ENCODE results near the gene ZNF433. TPM values are rescaled to one million over a fixed set of nuclear protein-coding genes. Genes with fewer than 3 reads are reported as not detected.

Gene ZNF433
- total RNA-seq, 6 experiments from 2014 or later = 3.2 to 4.1 (median 3.8) TPM

GRCh38 chr19:11973019-11973810 lies 62.3 kb downstream of the ZNF433 start:
- Mint-ChIP-seq H3K9me3 (peaks cover 46% of the 10 kb centered on the region), H3K4me3 (no peak overlapping the region), H3K27me3 (ENCODE audit: insufficient read depth) (no peaks in the 10 kb centered on the region; the same call in 1 of the 2 replicates), H3K36me3 (ENCODE audit: low read depth) (peaks cover 35% of the 10 kb centered on the region), H3K27ac (no peak overlapping the region), H3K4me1 (ENCODE audit: low read depth) (no peaks in the 10 kb centered on the region)
- no peak for DNase-seq
- TF ChIP-seq, protein P1, sequence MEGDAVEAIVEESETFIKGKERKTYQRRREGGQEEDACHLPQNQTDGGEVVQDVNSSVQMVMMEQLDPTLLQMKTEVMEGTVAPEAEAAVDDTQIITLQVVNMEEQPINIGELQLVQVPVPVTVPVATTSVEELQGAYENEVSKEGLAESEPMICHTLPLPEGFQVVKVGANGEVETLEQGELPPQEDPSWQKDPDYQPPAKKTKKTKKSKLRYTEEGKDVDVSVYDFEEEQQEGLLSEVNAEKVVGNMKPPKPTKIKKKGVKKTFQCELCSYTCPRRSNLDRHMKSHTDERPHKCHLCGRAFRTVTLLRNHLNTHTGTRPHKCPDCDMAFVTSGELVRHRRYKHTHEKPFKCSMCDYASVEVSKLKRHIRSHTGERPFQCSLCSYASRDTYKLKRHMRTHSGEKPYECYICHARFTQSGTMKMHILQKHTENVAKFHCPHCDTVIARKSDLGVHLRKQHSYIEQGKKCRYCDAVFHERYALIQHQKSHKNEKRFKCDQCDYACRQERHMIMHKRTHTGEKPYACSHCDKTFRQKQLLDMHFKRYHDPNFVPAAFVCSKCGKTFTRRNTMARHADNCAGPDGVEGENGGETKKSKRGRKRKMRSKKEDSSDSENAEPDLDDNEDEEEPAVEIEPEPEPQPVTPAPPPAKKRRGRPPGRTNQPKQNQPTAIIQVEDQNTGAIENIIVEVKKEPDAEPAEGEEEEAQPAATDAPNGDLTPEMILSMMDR (IDR thresholded peaks at IDR 0.05) = no peak

- Mint-ChIP-seq H3K27me3 (ENCODE audit: insufficient read depth) (peaks cover 3% of the 10 kb centered on the region), H3K4me3 (no peak overlapping the region), H3K36me3 (ENCODE audit: low read depth) (peaks cover 19% of the 10 kb centered on the region), H3K27ac (no peak overlapping the region), H3K9me3 (peaks cover 24% of the 10 kb centered on the region), H3K4me1 (ENCODE audit: low read depth) (no peaks in the 10 kb centered on the region; the same call in 1 of the 2 replicates)
- no peak for DNase-seq
- TF ChIP-seq, protein P1 (IDR thresholded peaks at IDR 0.05) = no peak
These were observed 64.4 kb downstream of the ZNF433 start for GRCh38 chr19:11971041-11971440.

DNA sequence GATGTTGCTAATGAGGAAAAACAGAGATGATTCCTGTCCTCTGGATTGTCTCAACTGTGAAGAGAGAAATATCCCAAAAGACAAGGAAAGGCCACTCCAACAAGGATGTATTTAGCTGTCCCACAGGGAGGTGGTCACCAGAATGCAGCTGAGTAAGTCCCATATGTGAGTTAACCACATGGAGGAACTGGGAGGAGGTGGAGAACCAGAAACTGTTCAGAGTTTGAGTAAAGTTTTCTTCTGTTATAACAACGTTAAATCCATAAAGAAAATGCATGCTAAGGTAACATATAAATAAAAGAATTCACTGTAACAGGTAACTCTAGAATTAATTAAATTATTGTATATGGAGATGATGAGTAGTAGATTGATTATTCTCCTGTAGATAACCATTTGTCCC lies 65.3 kb downstream of the ZNF433 start:
- Mint-ChIP-seq H3K4me1 (ENCODE audit: low read depth) (peaks cover 7% of the 10 kb centered on the region), H3K9me3 (peaks cover 16% of the 10 kb centered on the region), H3K4me3 (no peak overlapping the region), H3K27ac (no peak overlapping the region), H3K36me3 (ENCODE audit: low read depth) (peaks cover 15% of the 10 kb centered on the region), H3K27me3 (ENCODE audit: insufficient read depth) (peaks cover 3% of the 10 kb centered on the region)
- no peak for DNase-seq
- TF ChIP-seq, protein P1 (IDR thresholded peaks at IDR 0.05) = no peak

DNA sequence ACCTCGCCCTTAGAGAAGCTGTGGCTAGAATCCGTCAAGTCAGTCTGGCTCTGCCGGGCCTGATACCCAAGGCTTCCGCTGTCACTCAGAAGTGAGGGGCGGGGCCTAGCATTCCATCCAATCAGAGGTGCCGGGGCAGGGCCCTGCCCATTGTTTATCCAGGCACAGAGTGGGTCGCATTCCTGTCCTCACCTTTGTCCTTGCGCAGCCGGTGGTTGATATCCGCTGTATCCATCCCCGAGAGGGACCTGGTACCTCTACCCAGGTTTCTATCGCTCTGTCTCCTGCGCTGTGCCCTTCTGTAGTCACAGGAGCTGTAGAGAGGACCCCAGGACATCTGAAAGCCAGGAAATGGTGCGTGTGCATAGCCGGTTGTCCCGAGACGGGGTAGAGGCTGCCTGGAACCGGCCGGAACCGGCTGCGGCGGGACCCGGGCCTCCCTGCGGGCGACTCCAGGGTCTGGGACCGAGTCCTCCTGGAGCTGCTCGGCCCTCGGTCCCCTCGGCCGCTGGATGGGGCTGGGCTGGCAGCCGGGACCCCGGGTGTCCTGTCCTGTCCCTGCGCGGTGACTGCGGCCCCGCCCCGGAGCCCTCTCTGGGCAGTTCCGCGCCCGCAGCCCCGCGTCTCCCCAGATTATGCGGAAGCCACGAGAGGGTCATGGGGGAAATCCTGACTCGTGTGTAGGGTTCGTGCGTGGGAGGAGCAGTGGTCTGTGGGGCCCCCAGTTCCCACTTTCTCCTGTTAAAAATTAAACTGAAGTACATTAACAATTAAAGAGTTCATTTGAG lies 70.4 kb downstream of the ZNF433 start, which contains the start of gene ZNF763:
TSS of gene ZNF763 (plus strand) at position 183 of the 788 bp plus-strand sequence. CDS start at position 352, 169 bp downstream.
- Mint-ChIP-seq H3K4me1 (ENCODE audit: low read depth) (peaks cover 21% of the 10 kb centered on the region), H3K27me3 (ENCODE audit: insufficient read depth) (peaks cover 4% of the 10 kb centered on the region), H3K36me3 (ENCODE audit: low read depth) (peaks cover 3% of the 10 kb centered on the region), H3K4me3 (peak within 1 kb of the TSS; percentile 91), H3K27ac (peak within 1 kb of the TSS; percentile 91), H3K9me3 (peaks cover 3% of the 10 kb centered on the region; the same call in 1 of the 2 replicates)
- TF ChIP-seq, protein P1 (IDR thresholded peaks at IDR 0.05) = no peak
- peak; percentile 61 for DNase-seq

Other genes with a start within 250 kb of the ZNF433 start
- 1 to 10 TPM; 1.3 to 2.4 (median 1.5) TPM for gene ZNF491, start 237.2 kb downstream of the ZNF433 start, total RNA-seq (2021; fragmentation: NEBNext Ultra II Directional; extraction: Animal tissue kit (Norgen Biotek cat#: 25700))
- 1 to 10 TPM; 4.9 to 7.7 (median 6.6) TPM for gene ZNF440, start 221.4 kb downstream of the ZNF433 start, total RNA-seq (2021; fragmentation: NEBNext Ultra II Directional; extraction: Animal tissue kit (Norgen Biotek cat#: 25700))
- 1 to 10 TPM in 3 of 6 experiments, under 1 TPM in 3; 0.71 to 1.7 (median 0.92) TPM for gene ZNF439, start 187.0 kb downstream of the ZNF433 start, total RNA-seq (2021; fragmentation: NEBNext Ultra II Directional; extraction: Animal tissue kit (Norgen Biotek cat#: 25700))
- gene ZNF69, start 147.9 kb downstream of the ZNF433 start, total RNA-seq (2021; fragmentation: NEBNext Ultra II Directional; extraction: Animal tissue kit (Norgen Biotek cat#: 25700)) = 1 to 10 TPM; 3.1 to 8.8 (median 4.0) TPM
- 1 to 10 TPM; 4.6 to 6.0 (median 5.2) TPM for gene ZNF700, start 110.6 kb downstream of the ZNF433 start, total RNA-seq (2021; fragmentation: NEBNext Ultra II Directional; extraction: Animal tissue kit (Norgen Biotek cat#: 25700))
- 1 to 10 TPM in 4 of 6 experiments, under 1 TPM in 2; 0.85 to 1.7 (median 1.1) TPM for gene ZNF763, start 70.6 kb downstream of the ZNF433 start, total RNA-seq (2021; fragmentation: NEBNext Ultra II Directional; extraction: Animal tissue kit (Norgen Biotek cat#: 25700))
- under 1 TPM in 3 of 6 experiments, not detected in 3; 0.11 to 0.17 (median 0.17) TPM for gene ZNF878, start 17.3 kb upstream of the ZNF433 start, total RNA-seq (2021; fragmentation: NEBNext Ultra II Directional; extraction: Animal tissue kit (Norgen Biotek cat#: 25700))
- gene ZNF844, start 29.1 kb upstream of the ZNF433 start, total RNA-seq (2021; fragmentation: NEBNext Ultra II Directional; extraction: Animal tissue kit (Norgen Biotek cat#: 25700)) = 1 to 10 TPM; 1.1 to 4.1 (median 1.3) TPM
- gene ZNF20, start 104.7 kb upstream of the ZNF433 start, total RNA-seq (2021; fragmentation: NEBNext Ultra II Directional; extraction: Animal tissue kit (Norgen Biotek cat#: 25700)) = 1 to 10 TPM; 3.3 to 6.3 (median 4.3) TPM
- gene ZNF625, start 121.1 kb upstream of the ZNF433 start, total RNA-seq (2021; fragmentation: NEBNext Ultra II Directional; extraction: Animal tissue kit (Norgen Biotek cat#: 25700)) = 1 to 10 TPM; 3.4 to 7.7 (median 4.6) TPM
- gene ZNF136, start 127.4 kb upstream of the ZNF433 start, total RNA-seq (2021; fragmentation: NEBNext Ultra II Directional; extraction: Animal tissue kit (Norgen Biotek cat#: 25700)) = 1 to 10 TPM; 2.3 to 6.9 (median 3.0) TPM